Neural cell (in vitro differentiated cells): ENCODE measurements around the gene ZP1. TPM values are rescaled to one million over a fixed set of nuclear protein-coding genes. Genes with fewer than 3 reads are reported as not detected.

Experiments
- H2AFZ ChIP-seq: fragments of 200-600, 300-800 bp; sonication (generic), shearing (Covaris generic); 2 replicates; pipeline ENCODE4 v1.6.0; 2014; ENCODE audit warnings: low read depth, mild to moderate bottlenecking, antibody characterized with exemption, low read length, moderate library complexity
- H3F3A ChIP-seq: fragments of 200-600 bp; shearing (Covaris generic); 2 replicates; pipeline ENCODE4 v1.6.1; 2016; ENCODE audit warnings: mild to moderate bottlenecking, moderate library complexity, mixed read lengths, antibody characterized with exemption, low read length; ENCODE audit not compliant: insufficient read depth, poor library complexity, severe bottlenecking
- H3K27ac ChIP-seq: fragments of 200-600, 300-800 bp; sonication (generic), shearing (Covaris generic); 2 replicates; pipeline ENCODE4 v1.5.1; 2014; ENCODE audit warnings: mild to moderate bottlenecking, low read length, moderate library complexity
- H3K27me3 ChIP-seq: fragments of 300-800, 200-600 bp; sonication (generic), shearing (Covaris generic); 2 replicates; pipeline ENCODE4 v1.6.0; 2014; ENCODE audit warnings: mild to moderate bottlenecking, low read depth, low read length, moderate library complexity; ENCODE audit not compliant: insufficient read depth
- H3K36me3 ChIP-seq: fragments of 300-800, 200-600 bp; sonication (generic), shearing (Covaris generic); 2 replicates; pipeline ENCODE4 v1.5.1; 2014; ENCODE audit warnings: mild to moderate bottlenecking, antibody characterized with exemption, low read length, moderate library complexity; ENCODE audit not compliant: insufficient read depth
- H3K4me2 ChIP-seq: fragments of 300-800, 200-600 bp; sonication (generic), shearing (Covaris generic); 2 replicates; pipeline ENCODE4 v1.6.0; 2014; ENCODE audit warnings: mild to moderate bottlenecking, low read length
- H3K4me3 ChIP-seq: fragments of 300-800, 200-600 bp; sonication (generic), shearing (Covaris generic); 2 replicates; pipeline ENCODE4 v1.5.1; 2014; ENCODE audit warnings: mild to moderate bottlenecking, low read length, moderate library complexity
- H3K79me2 ChIP-seq: fragments of 200-600 bp; shearing (Covaris generic); replicated peaks from 2 replicates; pipeline ENCODE4 v1.6.0; 2014; ENCODE audit warnings: mild to moderate bottlenecking, low read length, moderate library complexity; ENCODE audit not compliant: insufficient read depth
- H3K9ac ChIP-seq: fragments of 300-800, 200-600 bp; sonication (generic), shearing (Covaris generic); 2 replicates; pipeline ENCODE4 v1.6.1; 2016; ENCODE audit warnings: mild to moderate bottlenecking, low read length, mixed read lengths
- H3K9me2 ChIP-seq: fragments of 200-600 bp; shearing (Covaris generic); 2 replicates; pipeline ENCODE4 v1.6.1; 2016; ENCODE audit warnings: mild to moderate bottlenecking, low read length, mixed read lengths; ENCODE audit not compliant: insufficient read depth
- H3K9me3 ChIP-seq: fragments of 200-600, 300-800 bp; sonication (generic), shearing (Covaris generic); 2 replicates; pipeline ENCODE4 v1.6.1; 2016; ENCODE audit warnings: mild to moderate bottlenecking, mixed run types, low read length, moderate library complexity, mixed read lengths
- H4K20me1 ChIP-seq: fragments of 200-600 bp; shearing (Covaris generic); 2 replicates; pipeline ENCODE4 v1.6.1; 2016; ENCODE audit warnings: mild to moderate bottlenecking, mixed run types; ENCODE audit not compliant: insufficient read depth
- EP300 ChIP-seq: fragments of 450-650 bp; conservative IDR thresholded peaks from 2 replicates; pipeline ENCODE4 v1.6.1; 2014; ENCODE audit warnings: antibody characterized with exemption, mild to moderate bottlenecking, moderate library complexity; ENCODE audit not compliant: poor library complexity, severe bottlenecking
- EZH2 ChIP-seq: fragments of 200-600, 300-800 bp; shearing (Covaris generic), sonication (generic); IDR thresholded peaks from 2 replicates; pipeline ENCODE4 v1.6.1; 2014; ENCODE audit warnings: antibody characterized with exemption, low read length, borderline replicate concordance, mild to moderate bottlenecking; ENCODE audit not compliant: insufficient read depth, poor library complexity, severe bottlenecking
- MXI1 ChIP-seq: fragments of 450-650 bp; conservative IDR thresholded peaks from 2 replicates; pipeline ENCODE4 v1.6.1; 2014; ENCODE audit warnings: antibody characterized with exemption, mild to moderate bottlenecking; ENCODE audit not compliant: poor library complexity, severe bottlenecking
- POLR2AphosphoS5 ChIP-seq: IDR thresholded peaks from 2 replicates; pipeline ENCODE4 v1.6.1; 2012
- RAD21 ChIP-seq: fragments of 450-650 bp; conservative IDR thresholded peaks from 2 replicates; pipeline ENCODE4 v1.6.1; 2014; ENCODE audit warnings: antibody characterized with exemption, mild to moderate bottlenecking, moderate library complexity
- SMC3 ChIP-seq: fragments of 450-650 bp; conservative IDR thresholded peaks from 2 replicates; pipeline ENCODE4 v1.6.1; 2014; ENCODE audit warnings: antibody characterized with exemption, mild to moderate bottlenecking, moderate library complexity; ENCODE audit not compliant: poor library complexity
- TAF1 ChIP-seq: IDR thresholded peaks from 2 replicates; pipeline ENCODE4 v1.6.1; 2012; ENCODE audit warnings: low read depth
- polyA plus RNA-seq: library from polyadenylated mRNA; depleted of rRNA; stranded (reverse); fragments of >200 nt; gene quantifications from 2 replicates; pipeline ENCODE4 v1.2.3, GENCODE V29; 2014
- TF ChIP-seq, protein P1 (sequence below): IDR thresholded peaks from 2 replicates; pipeline ENCODE4 v1.6.1; 2012; ENCODE audit warnings: borderline replicate concordance
- TF ChIP-seq, protein P2 (sequence below): fragments of 450-650 bp; IDR thresholded peaks from 2 replicates; pipeline ENCODE4 v1.5.1; 2014; ENCODE audit warnings: antibody characterized with exemption, mild to moderate bottlenecking, moderate library complexity; ENCODE audit not compliant: poor library complexity, severe bottlenecking

The ZP1 gene
- polyA plus RNA-seq, 1 donor from 2014 or later: 1.5 TPM

DNA sequence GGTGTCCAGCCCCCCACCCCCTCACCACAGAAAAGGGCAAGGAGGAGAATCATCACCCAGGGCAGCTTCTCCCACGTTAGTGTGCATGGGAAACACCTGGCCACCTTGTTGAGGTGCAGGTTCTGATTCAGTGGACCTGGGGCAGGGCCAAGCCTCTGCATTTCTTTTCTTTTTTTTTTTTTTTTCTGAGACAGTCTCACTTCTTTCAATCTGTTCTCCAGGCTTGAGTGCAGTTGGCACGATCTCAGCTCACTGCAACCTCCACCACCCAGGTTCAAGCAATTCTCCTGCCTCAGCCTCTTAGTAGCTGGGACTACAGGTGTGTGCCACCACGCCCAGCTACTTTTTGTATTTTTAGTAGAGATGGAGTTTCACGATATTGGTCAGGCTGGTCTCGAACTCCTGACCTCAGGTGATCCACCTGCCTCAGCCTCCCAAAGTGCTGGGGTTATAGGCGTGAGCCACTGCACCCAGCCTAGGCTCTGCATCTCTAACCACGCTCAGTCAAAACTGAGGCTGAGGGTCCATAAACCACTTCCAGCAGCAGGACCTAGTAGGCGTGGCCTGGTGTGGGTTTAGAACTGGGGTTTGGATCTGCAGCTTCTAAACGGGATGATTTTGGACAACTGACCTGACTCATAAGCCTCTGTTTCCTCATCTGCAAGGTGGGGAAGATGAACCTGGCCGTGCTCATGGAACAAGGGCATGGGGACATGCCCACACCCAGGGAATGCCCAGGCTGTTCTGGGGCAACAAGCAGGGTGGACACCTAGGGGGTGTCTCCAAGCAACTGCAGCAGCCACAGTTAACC, 734 bp downstream of the ZP1 start:
- no peak overlapping the region for H3K4me3 ChIP-seq
- H3K9me2 ChIP-seq: no peaks in the 10 kb centered on the region
- TF ChIP-seq TAF1: no peak
- no peak for TF ChIP-seq RAD21
- TF ChIP-seq EZH2: no peak
- no peak for TF ChIP-seq EP300
- TF ChIP-seq, protein P1, sequence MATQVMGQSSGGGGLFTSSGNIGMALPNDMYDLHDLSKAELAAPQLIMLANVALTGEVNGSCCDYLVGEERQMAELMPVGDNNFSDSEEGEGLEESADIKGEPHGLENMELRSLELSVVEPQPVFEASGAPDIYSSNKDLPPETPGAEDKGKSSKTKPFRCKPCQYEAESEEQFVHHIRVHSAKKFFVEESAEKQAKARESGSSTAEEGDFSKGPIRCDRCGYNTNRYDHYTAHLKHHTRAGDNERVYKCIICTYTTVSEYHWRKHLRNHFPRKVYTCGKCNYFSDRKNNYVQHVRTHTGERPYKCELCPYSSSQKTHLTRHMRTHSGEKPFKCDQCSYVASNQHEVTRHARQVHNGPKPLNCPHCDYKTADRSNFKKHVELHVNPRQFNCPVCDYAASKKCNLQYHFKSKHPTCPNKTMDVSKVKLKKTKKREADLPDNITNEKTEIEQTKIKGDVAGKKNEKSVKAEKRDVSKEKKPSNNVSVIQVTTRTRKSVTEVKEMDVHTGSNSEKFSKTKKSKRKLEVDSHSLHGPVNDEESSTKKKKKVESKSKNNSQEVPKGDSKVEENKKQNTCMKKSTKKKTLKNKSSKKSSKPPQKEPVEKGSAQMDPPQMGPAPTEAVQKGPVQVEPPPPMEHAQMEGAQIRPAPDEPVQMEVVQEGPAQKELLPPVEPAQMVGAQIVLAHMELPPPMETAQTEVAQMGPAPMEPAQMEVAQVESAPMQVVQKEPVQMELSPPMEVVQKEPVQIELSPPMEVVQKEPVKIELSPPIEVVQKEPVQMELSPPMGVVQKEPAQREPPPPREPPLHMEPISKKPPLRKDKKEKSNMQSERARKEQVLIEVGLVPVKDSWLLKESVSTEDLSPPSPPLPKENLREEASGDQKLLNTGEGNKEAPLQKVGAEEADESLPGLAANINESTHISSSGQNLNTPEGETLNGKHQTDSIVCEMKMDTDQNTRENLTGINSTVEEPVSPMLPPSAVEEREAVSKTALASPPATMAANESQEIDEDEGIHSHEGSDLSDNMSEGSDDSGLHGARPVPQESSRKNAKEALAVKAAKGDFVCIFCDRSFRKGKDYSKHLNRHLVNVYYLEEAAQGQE: no peak
- TF ChIP-seq MXI1: no peak
- TF ChIP-seq POLR2AphosphoS5: no peak
- TF ChIP-seq, protein P2, sequence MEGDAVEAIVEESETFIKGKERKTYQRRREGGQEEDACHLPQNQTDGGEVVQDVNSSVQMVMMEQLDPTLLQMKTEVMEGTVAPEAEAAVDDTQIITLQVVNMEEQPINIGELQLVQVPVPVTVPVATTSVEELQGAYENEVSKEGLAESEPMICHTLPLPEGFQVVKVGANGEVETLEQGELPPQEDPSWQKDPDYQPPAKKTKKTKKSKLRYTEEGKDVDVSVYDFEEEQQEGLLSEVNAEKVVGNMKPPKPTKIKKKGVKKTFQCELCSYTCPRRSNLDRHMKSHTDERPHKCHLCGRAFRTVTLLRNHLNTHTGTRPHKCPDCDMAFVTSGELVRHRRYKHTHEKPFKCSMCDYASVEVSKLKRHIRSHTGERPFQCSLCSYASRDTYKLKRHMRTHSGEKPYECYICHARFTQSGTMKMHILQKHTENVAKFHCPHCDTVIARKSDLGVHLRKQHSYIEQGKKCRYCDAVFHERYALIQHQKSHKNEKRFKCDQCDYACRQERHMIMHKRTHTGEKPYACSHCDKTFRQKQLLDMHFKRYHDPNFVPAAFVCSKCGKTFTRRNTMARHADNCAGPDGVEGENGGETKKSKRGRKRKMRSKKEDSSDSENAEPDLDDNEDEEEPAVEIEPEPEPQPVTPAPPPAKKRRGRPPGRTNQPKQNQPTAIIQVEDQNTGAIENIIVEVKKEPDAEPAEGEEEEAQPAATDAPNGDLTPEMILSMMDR: no peak
- no peak for TF ChIP-seq SMC3
- no peaks in the 10 kb centered on the region for H3K36me3 ChIP-seq
- no peak overlapping the region for H3K9ac ChIP-seq
- no peak overlapping the region for H3K4me2 ChIP-seq
- no peaks in the 10 kb centered on the region for H3K27me3 ChIP-seq
- H4K20me1 ChIP-seq: no peaks in the 10 kb centered on the region
- no peak overlapping the region for H3K27ac ChIP-seq
- H3F3A ChIP-seq: no peaks in the 10 kb centered on the region
- no peaks in the 10 kb centered on the region for H3K79me2 ChIP-seq
- H2AFZ ChIP-seq: no peak overlapping the region
- H3K9me3 ChIP-seq: no peaks in the 10 kb centered on the region

DNA sequence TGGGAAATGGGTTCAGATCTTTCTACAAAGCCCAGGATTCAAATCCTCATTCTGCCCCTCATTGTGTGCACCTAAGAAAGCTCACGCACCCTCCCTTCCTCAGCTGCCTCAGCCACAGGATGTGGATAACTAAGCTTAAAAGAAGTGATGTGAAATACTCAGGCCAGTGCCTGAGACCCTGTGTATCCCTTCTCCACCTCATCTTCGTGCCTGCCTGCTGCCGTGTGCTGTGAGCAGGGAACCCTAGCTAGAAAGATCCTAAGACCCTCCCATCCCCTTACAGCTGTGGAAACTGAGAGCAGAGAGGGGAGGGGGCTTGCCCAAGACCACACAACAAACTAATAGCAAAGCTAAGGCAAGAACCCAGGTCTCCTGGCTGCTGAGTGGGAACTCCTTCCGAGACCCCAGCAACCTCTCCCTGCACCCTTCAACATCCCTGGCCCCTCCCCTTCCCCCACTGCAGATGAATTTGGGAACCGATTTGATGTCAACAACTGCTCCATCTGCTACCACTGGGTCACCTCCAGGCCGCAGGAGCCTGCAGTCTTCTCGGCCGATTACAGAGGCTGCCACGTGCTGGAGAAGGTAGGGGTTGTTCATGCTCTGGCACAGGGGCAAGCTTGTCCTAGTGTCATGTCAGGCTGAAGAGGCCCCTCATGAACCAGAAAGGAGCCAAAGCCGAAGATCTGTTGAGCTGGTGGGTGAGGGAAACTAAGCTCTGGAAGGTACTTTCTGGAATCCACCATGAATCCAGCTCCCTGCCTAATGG, 1.5 kb downstream of the ZP1 start:
- Histone ChIP-seq H2AFZ (no peak overlapping the region), H3K9ac (no peak overlapping the region), H3K27ac (no peak overlapping the region), H3K9me2 (no peaks in the 10 kb centered on the region), H3K36me3 (no peaks in the 10 kb centered on the region), H3K4me3 (no peak overlapping the region), H3F3A (no peaks in the 10 kb centered on the region), H3K4me2 (no peak overlapping the region), H4K20me1 (no peaks in the 10 kb centered on the region), H3K79me2 (no peaks in the 10 kb centered on the region), H3K27me3 (no peaks in the 10 kb centered on the region), H3K9me3 (no peaks in the 10 kb centered on the region)
- TF ChIP-seq EZH2: no peak
